HG03442 (cell line): Measurements from ENCODE around the gene MYO1G.

Experiments used
- ATAC-seq: cut with Tn5 transposase; IDR thresholded peaks from one replicate; pipeline ENCODE4 v1.9.1; 2021; ENCODE audit warnings: mild to moderate bottlenecking, moderate library complexity; ENCODE audit not compliant: unreplicated experiment

MYO1G gene

GRCh38 chr7:44967571-44968446 is 11.0 kb downstream of the MYO1G start:
- no peak for ATAC-seq

- no peak for ATAC-seq
Observed at GRCh38 chr7:44966731-44967538, 11.9 kb downstream of the MYO1G start.

GRCh38 chr7:44965937-44966730 is 12.7 kb downstream of the MYO1G start:
- no peak for ATAC-seq

- ATAC-seq: no peak
Observed at GRCh38 chr7:44965441-44965903, 13.3 kb downstream of the MYO1G start.

- no peak for ATAC-seq
Observed at GRCh38 chr7:44964831-44965440, 13.9 kb downstream of the MYO1G start.

- no peak for ATAC-seq
Observed at GRCh38 chr7:44964384-44964830, 14.4 kb downstream of the MYO1G start.

GRCh38 chr7:44963364-44964290 is 15.2 kb downstream of the MYO1G start:
- no peak for ATAC-seq

GRCh38 chr7:44962483-44963251 is 16.1 kb downstream of the MYO1G start:
- no peak for ATAC-seq

- ATAC-seq: no peak
Observed at GRCh38 chr7:44961844-44962482, 16.9 kb downstream of the MYO1G start.

- ATAC-seq: no peak
Observed at GRCh38 chr7:44960011-44960580, 18.7 kb downstream of the MYO1G start.

GRCh38 chr7:44959433-44959951 is 19.3 kb downstream of the MYO1G start:
- ATAC-seq: no peak

GRCh38 chr7:44958645-44959344 is 20.0 kb downstream of the MYO1G start:
- no peak for ATAC-seq

GRCh38 chr7:44956157-44956766 is 22.6 kb downstream of the MYO1G start:
- no peak for ATAC-seq

- ATAC-seq: no peak
Observed at GRCh38 chr7:44955733-44956132, 23.1 kb downstream of the MYO1G start.

GRCh38 chr7:44953156-44953555 is 25.7 kb downstream of the MYO1G start:
- ATAC-seq: no peak

GRCh38 chr7:44949303-44949702 is 29.5 kb downstream of the MYO1G start:
- ATAC-seq: no peak

- ATAC-seq: no peak
Observed at GRCh38 chr7:44945479-44945878, 33.3 kb downstream of the MYO1G start.
